NCI-H2081 (cell line): ENCODE data around the gene RYR2.
A peak's percentile ranks its signal among the peaks of the same experiment; 100 is the strongest.
"Not testable (repeated sequence)": the region's sequence is repeated elsewhere in the genome, so short reads cannot be mapped to it uniquely, and the experiment has no call there.

Experiments
- DNase-seq, 2 experiments: peaks; one replicate each; lab custom pipeline; 2025; lab: John Stamatoyannopoulos, UW

Gene RYR2

DNA sequence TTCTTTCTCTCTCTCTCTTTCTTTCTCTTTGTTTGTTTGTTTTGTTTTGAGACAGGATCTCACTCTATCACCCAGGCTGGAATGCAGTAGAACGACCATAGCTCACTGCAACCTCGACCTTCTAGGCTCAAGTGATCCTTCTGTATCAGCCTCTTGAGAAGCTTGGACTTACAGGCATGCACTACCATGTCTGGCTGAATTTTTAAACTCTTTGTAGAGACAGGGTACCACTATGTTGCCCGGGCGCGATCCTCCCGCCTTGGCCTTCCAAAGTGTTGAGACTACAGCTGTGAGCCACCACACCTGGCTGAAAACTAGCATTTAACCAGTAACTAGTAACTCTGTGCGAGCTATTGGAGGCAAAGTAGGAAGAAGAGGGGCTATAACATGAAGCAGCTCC lies 523.3 kb downstream of the RYR2 start:
- no peak for DNase-seq

DNA sequence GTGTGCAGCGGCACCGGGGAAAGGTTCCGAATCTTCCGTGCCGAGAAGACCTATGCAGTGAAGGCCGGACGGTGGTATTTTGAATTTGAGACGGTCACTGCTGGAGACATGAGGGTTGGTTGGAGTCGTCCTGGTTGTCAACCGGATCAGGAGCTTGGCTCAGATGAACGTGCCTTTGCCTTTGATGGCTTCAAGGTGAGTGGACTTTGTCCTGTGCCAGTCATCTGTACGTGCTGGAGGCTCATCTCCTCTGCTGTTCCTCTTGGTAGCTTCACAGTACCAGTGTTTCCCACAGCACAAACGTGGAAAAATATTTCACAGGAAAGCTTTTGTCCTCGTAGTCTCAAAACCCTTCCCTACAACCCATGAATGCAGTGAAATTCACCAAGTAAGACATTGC lies 524.6 kb downstream of the RYR2 start:
- no peak for DNase-seq

- DNase-seq: no peak
These were observed 527.0 kb downstream of the RYR2 start for GRCh38 chr1:237568955-237569354.

DNA sequence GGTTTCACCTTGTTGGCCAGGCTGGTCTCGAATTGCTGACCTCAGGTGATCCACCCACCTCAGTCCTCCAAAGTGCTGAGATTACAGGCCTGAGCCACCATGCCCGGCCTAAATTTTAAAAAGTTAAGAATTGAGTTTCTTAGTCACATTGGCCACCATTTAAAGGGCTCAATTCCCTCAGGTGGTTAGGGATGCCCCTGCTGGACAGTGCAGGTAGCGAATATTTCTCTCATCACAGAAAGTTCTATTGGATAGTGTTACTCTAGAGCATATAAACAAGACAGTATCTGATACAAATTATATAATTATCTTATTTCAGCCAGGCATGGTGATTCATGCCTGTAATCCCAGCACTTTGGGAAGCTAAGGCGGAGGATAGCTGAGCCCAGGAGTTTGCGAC lies 528.5 kb downstream of the RYR2 start:
- no peak for DNase-seq

DNA sequence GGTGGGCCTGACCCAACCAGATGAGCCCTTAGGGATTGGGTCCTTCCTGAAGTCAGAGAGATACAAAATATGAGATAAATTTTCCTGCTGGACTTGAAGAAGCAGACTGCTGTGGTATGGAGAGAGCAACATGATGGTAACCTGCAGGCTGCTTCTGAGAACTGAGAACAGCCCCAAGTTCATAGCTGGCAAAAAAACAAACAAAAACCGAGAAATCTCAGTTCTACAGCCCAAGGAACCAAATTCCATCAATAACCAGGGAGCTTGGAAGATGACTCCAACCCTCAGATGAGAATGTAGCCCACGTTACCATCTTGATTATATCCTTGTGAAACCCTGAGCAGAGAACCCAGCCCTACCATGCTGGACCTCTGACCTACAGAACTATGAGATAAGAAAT lies 532.6 kb downstream of the RYR2 start:
- DNase-seq: no peak

GRCh38 chr1:237578540-237578939 lies 536.6 kb downstream of the RYR2 start:
- DNase-seq: no peak

DNA sequence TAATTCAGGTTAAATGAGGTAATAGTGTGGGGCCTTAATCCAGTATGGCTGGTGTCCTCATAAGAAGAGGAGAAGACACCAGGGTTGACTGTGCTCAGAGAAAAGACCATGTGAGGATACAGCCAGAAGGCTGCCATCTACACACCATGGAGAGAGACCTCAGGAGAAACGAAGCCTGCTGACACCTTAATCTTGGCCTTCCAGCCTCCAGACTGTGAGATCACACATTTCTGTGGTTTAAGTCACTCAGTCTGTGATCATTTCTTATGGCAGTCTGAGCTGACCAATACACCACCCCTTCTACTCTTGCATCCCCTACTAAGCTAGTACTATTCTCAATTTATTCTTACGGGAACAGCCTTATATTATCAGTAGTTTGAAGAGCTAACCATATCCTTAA lies 538.7 kb downstream of the RYR2 start:
- DNase-seq: no peak

DNA sequence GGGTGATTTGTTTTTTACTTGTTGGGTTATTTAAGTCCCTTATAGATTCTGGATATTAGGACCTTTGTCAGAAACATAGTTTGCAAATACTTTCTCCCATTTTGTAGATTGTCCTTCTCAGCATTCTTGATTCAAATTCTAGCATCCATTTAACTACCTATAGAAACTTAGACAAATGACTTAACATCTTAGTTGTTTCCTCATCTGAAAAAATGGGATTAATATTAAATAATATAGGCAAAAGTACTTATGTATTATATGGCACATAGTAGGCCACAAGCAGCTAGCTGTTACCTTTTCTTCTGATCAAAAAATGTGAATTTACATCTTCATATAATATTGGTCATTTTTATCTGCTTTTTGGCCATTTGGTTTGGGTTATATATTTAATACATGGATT lies 541.3 kb downstream of the RYR2 start:
- DNase-seq: no peak

GRCh38 chr1:237583756-237584155 lies 541.8 kb downstream of the RYR2 start:
- no peak for DNase-seq

- no peak for DNase-seq
These were observed 548.4 kb downstream of the RYR2 start for GRCh38 chr1:237590386-237590785.

GRCh38 chr1:237591353-237591752 lies 549.4 kb downstream of the RYR2 start:
- no peak for DNase-seq

DNA sequence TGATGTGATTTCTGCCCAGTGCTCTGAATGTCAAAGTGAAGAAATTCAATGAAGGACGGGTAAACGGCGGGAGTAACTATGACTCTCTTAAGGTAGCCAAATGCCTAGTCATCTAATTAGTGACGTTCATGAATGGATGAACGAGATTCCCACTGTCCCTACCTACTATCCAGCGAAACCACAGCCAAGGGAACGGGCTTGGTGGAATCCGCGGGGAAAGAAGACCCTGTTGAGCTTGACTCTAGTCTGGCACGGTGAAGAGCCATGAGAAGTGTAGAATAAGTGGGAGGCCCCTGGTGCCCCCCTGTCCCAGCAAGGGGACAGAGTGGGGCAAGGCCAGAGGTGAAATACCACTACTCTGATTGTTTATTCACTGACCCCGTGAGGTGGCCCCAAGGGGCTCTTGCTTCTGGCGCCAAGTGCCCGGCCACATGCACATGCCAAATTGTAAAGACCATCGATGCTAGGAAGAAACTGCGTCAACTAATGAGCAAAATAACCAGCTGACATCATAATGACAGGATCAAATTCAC lies 561.1 kb downstream of the RYR2 start:
- not testable (repeated sequence) for DNase-seq

DNA sequence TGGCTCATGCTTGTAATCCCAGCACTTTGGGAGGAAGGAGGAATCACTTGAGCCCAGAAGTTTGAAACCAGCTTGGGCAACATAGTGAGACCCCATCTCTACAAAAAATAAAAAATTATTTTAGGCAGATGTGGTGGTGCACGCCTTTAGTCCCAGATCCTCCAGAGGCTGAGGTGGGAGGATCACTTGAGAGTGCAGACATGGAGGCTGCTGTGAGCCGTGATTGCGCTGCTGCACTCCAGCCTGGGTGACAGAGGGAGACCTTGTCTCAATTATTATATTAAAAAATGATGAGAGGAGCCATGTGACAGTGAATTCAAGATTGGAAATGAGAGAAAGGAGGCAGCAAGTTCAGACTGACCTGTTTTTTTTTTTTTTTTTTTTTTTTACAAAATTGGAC lies 566.4 kb downstream of the RYR2 start:
- no peak for DNase-seq

DNA sequence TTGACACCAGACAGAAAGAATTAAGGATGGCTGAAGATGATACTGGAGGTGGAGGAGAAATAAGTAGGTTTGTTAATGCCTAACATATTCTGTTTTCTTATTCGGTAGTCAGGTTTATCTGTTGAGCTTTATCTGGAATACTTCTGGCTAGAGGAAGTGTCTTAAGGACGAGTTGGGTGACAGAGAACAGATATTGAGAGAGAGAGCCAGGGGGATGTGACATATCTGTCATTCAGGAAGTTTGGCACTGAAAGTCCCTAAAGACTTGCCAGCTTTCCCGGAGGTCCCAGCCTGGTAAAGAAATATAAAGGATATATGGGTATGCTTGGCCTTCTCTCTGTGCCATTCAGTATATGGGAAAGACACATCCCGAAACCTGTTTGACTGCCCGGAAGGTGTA lies 568.2 kb downstream of the RYR2 start:
- no peak for DNase-seq

- DNase-seq: no peak
These were observed 572.0 kb downstream of the RYR2 start for GRCh38 chr1:237613984-237614383.

- no peak for DNase-seq
These were observed 577.6 kb downstream of the RYR2 start for GRCh38 chr1:237619553-237619952.

DNA sequence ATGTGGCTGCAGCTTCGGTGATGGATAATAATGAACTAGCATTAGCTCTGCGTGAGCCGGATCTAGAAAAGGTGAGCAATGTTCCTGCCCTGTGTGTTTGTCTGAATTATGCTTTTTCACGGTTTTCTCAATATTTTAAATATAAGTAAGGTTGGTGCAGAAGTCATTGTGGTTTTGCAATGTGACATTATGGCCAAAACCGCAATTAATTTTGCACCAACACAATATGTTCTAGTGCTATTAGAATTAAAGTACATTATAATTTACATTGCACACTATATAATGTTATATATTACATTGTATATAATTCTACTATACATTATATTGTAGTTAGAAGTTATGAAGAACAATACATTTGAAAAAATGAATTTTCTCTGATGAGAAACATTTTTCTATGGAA lies 592.9 kb downstream of the RYR2 start:
- DNase-seq: no peak

GRCh38 chr1:237638555-237638954 lies 596.6 kb downstream of the RYR2 start:
- no peak for DNase-seq

DNA sequence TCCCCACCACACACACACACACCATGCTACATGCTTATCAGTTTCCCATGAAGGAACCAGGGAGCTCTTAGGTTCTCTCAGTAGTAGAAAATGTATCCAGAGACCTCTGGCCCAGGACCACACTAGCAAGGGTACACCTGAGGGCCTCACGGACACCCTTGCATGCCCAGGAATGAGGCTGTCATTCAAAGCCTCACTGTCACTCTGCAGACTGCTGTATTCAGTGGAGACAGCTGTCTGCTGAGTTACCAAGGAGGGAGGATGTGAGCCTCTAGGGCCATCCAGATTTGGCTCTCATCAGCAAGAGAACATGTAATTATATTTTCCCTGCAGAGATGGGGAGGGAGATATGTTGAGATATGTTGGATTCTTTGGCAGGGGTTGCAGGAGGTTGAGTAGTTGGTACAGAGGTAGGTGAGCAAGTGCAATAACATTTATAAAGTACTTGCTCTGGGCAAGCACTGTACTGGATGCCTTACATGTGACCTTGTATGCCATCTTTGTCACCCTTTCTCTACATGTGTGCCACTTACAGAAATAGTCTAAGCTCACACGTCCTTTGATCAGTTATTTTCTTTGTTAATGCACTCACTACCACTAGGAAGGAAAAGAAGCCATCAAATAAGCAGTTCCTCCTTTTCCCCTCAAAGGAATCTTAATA lies 598.2 kb downstream of the RYR2 start:
- DNase-seq: no peak

- DNase-seq: peak in 1 of 2 experiments; percentile 18
These were observed 599.0 kb downstream of the RYR2 start for GRCh38 chr1:237640966-237641365.

DNA sequence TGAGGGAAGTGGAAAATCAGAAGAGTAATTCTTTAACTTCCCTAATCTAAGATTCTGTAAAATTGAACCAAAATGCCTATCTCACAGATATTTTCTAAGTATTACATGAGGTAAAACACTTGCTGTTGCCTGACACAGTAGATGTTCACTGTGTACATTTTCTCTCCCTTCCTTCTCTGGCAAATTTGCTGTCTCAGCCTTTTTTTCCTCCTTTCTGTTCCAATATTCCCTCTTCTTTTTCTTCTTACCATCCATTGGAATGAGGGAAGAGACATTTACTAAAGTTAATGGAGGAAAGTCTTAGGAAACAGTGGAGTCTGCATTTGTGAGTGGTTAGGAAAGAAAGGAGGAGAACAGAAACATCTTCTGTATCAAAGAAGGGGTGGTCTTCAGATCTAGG lies 608.8 kb downstream of the RYR2 start:
- no peak for DNase-seq

DNA sequence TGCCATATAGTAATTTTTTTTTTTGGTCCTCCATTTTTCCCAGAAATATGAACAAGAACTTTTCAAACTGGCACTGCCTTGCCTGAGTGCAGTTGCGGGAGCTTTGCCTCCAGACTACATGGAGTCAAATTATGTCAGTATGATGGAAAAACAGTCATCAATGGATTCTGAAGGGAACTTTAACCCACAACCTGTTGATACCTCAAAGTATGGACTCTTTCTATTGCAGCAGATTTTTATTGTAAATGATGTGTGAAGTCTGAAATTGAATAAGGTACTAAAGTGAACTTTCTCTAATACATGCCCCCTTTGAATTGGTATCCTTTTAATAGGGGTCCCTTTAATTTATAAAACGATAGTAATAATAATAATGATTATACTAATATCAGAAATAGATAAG lies 613.8 kb downstream of the RYR2 start:
- DNase-seq: no peak

DNA sequence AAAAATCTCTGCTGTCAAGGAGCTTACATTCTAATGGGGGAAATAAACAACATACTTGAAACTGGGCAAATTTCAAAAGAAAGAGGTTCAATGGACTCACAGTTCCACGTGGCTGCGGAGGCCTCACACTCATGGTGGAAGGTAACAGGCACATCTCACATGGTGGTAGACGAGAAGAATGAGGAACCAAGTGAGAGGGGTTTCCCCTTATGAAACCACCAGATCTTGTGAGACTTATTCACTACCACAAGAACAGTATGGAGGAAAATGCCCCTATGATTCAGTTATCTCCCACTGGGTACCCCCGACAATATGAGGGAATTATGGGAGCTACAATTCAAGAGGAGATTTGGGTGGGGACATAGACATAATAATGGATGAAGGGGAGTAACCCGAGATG lies 622.4 kb downstream of the RYR2 start:
- no peak for DNase-seq

- no peak for DNase-seq
These were observed 628.3 kb downstream of the RYR2 start for GRCh38 chr1:237670302-237670701.
